Skeletal muscle tissue (tissue), 4 donors: ENCODE data around the gene DNMT1. TPM values are rescaled to one million over a fixed set of nuclear protein-coding genes. Genes with fewer than 3 reads are reported as not detected.

Source experiments
- H3K27ac ChIP-seq: one replicate; pipeline ENCODE4 v1.7.0; 2013; ENCODE audit warnings: mild to moderate bottlenecking, low read depth, low read length, inconsistent platforms
- H3K27me3 ChIP-seq, 3 donors: one replicate each; pipeline ENCODE4 v1.7.0; 2013; ENCODE audit warnings: low read length in 3 of 3; ENCODE audit not compliant: control insufficient read depth in 3 of 3, insufficient read depth in 3 of 3
- H3K36me3 ChIP-seq, 3 donors: one replicate each; pipeline ENCODE4 v1.7.0; 2013; ENCODE audit warnings: low read length in 3 of 3; ENCODE audit not compliant: control insufficient read depth in 3 of 3, insufficient read depth in 3 of 3
- H3K4me1 ChIP-seq, 3 donors: one replicate each; pipeline ENCODE4 v1.7.0; 2013; ENCODE audit warnings: low read length in 3 of 3, mild to moderate bottlenecking in 3 of 3; ENCODE audit not compliant: control insufficient read depth in 3 of 3, insufficient read depth in 3 of 3
- H3K4me3 ChIP-seq, 3 donors: one replicate each; pipeline ENCODE4 v1.7.0; 2013; ENCODE audit warnings: low read length in 3 of 3
- H3K9ac ChIP-seq, 3 donors: one replicate each; pipeline ENCODE4 v1.7.0; 2013; ENCODE audit warnings: low read length in 3 of 3, mild to moderate bottlenecking in 3 of 3, moderate library complexity in 2 of 3, low read depth in 1 of 3
- H3K9me3 ChIP-seq, 3 donors: one replicate each; pipeline ENCODE4 v1.7.0; 2013; ENCODE audit warnings: low read length in 3 of 3; ENCODE audit not compliant: control insufficient read depth in 3 of 3
- total RNA-seq: library from RNA; depleted of rRNA; stranded (reverse); fragments of >200 nt; gene quantifications from one replicate; pipeline ENCODE4 v1.2.3, GENCODE V29; 2014
- donor health status: Osteomylitis.

Gene DNMT1
- total RNA-seq, 1 donor from 2014 or later, result 25.6 TPM

- Histone ChIP-seq H3K4me1 (peaks cover 3 to 8% (median 3%) of the 10 kb centered on the region in 3 donors), H3K9me3 (peaks cover 0 to 3% (median 0%) of the 10 kb centered on the region in 3 donors), H3K27me3 (peaks cover 0 to 12% (median 8%) of the 10 kb centered on the region in 3 donors), H3K9ac (peak overlapping the region in 1 of 3 donors; percentile 45), H3K27ac (no peak overlapping the region), H3K4me3 (peak overlapping the region; percentile 38 to 49 (median 45)), H3K36me3 (peaks cover 0 to 2% (median 0%) of the 10 kb centered on the region in 3 donors)
Measured at GRCh38 chr19:10095622-10095947, 99.2 kb downstream of the DNMT1 start.

- Histone ChIP-seq H3K4me3 (no peak overlapping the region), H3K4me1 (peaks cover 3 to 8% (median 3%) of the 10 kb centered on the region in 3 donors), H3K9ac (no peak overlapping the region), H3K36me3 (peaks cover 0 to 9% (median 6%) of the 10 kb centered on the region in 3 donors), H3K27ac (no peak overlapping the region), H3K9me3 (peaks cover 0 to 6% (median 0%) of the 10 kb centered on the region in 3 donors), H3K27me3 (peaks cover 0 to 12% (median 8%) of the 10 kb centered on the region in 3 donors)
Measured at GRCh38 chr19:10093295-10094186, 101.2 kb downstream of the DNMT1 start.

GRCh38 chr19:10092648-10093294, 102.0 kb downstream of the DNMT1 start:
- Histone ChIP-seq H3K36me3 (peaks cover 0 to 9% (median 6%) of the 10 kb centered on the region in 3 donors), H3K27me3 (peaks cover 0 to 12% (median 8%) of the 10 kb centered on the region in 3 donors), H3K4me3 (no peak overlapping the region), H3K4me1 (peaks cover 3 to 8% (median 3%) of the 10 kb centered on the region in 3 donors), H3K9ac (no peak overlapping the region), H3K27ac (no peak overlapping the region), H3K9me3 (peaks cover 0 to 6% (median 0%) of the 10 kb centered on the region in 3 donors)

GRCh38 chr19:10091895-10092641, 102.7 kb downstream of the DNMT1 start:
- H3K36me3 ChIP-seq, result peaks cover 0 to 9% (median 6%) of the 10 kb centered on the region in 3 donors
- peaks cover 0 to 6% (median 0%) of the 10 kb centered on the region in 3 donors for H3K9me3 ChIP-seq
- no peak overlapping the region for H3K4me3 ChIP-seq
- peaks cover 3 to 8% (median 3%) of the 10 kb centered on the region in 3 donors for H3K4me1 ChIP-seq
- H3K27me3 ChIP-seq, result peaks cover 0 to 12% (median 8%) of the 10 kb centered on the region in 3 donors
- H3K27ac ChIP-seq, result no peak overlapping the region
- no peak overlapping the region for H3K9ac ChIP-seq

GRCh38 chr19:10091370-10091687, 103.4 kb downstream of the DNMT1 start:
- peaks cover 0 to 6% (median 0%) of the 10 kb centered on the region in 3 donors for H3K9me3 ChIP-seq
- peaks cover 0 to 8% (median 5%) of the 10 kb centered on the region in 3 donors for H3K27me3 ChIP-seq
- peaks cover 1 to 6% (median 5%) of the 10 kb centered on the region in 3 donors for H3K4me1 ChIP-seq
- H3K9ac ChIP-seq, result no peak overlapping the region
- peaks cover 0 to 9% (median 6%) of the 10 kb centered on the region in 3 donors for H3K36me3 ChIP-seq
- H3K4me3 ChIP-seq, result no peak overlapping the region
- H3K27ac ChIP-seq, result no peak overlapping the region

- Histone ChIP-seq H3K4me1 (peaks cover 5 to 7% (median 5%) of the 10 kb centered on the region in 3 donors), H3K9ac (no peak overlapping the region), H3K4me3 (no peak overlapping the region), H3K27me3 (peaks cover 0 to 14% (median 12%) of the 10 kb centered on the region in 3 donors), H3K9me3 (peaks cover 0 to 6% (median 0%) of the 10 kb centered on the region in 3 donors), H3K27ac (no peak overlapping the region), H3K36me3 (peaks cover 0 to 9% (median 6%) of the 10 kb centered on the region in 3 donors)
Measured at GRCh38 chr19:10089801-10090375, 104.9 kb downstream of the DNMT1 start.

- H3K9ac ChIP-seq, result no peak overlapping the region
- peaks cover 0 to 15% (median 6%) of the 10 kb centered on the region in 3 donors for H3K27me3 ChIP-seq
- H3K9me3 ChIP-seq, result peaks cover 0 to 6% (median 0%) of the 10 kb centered on the region in 3 donors
- peaks cover 0 to 9% (median 6%) of the 10 kb centered on the region in 3 donors for H3K36me3 ChIP-seq
- peaks cover 5 to 7% (median 5%) of the 10 kb centered on the region in 3 donors for H3K4me1 ChIP-seq
- H3K4me3 ChIP-seq, result no peak overlapping the region
- H3K27ac ChIP-seq, result no peak overlapping the region
Measured at GRCh38 chr19:10088949-10089554, 105.7 kb downstream of the DNMT1 start.

- Histone ChIP-seq H3K27ac (peak overlapping the region; percentile 75), H3K36me3 (peaks cover 0 to 9% (median 5%) of the 10 kb centered on the region in 3 donors), H3K9me3 (peaks cover 0 to 6% (median 0%) of the 10 kb centered on the region in 3 donors), H3K9ac (peak overlapping the region in 1 of 3 donors; percentile 83), H3K4me3 (peak overlapping the region in 1 of 3 donors; percentile 56), H3K4me1 (peaks cover 5 to 7% (median 5%) of the 10 kb centered on the region in 3 donors), H3K27me3 (peaks cover 0 to 19% (median 6%) of the 10 kb centered on the region in 3 donors)
Measured at GRCh38 chr19:10087296-10088061, 107.3 kb downstream of the DNMT1 start.
